COR-L47 (cell line): ENCODE data around the gene SRCIN1.

Source experiments
- DNase-seq: peaks from one replicate; lab custom pipeline; 2025; lab: John Stamatoyannopoulos, UW

The SRCIN1 gene

DNA sequence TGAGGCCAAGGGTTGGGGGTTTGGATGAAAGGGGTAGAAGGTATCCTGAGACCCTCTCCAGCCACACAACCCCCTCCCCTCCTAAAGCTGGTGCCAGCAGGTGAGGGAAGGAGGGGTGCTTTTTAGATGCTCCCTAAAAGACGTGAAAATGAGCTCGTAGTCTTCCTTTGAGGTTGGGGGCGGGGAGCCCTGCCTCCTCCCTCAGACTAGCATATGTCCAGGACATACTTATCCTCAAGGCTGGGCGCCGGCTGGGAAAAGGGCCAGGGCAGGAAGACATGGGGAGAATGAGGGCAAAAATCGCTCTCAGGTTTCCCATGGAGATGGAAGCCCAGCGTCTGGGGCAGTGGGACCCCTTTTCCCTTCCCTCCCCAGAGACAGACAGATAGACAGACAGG is 26.7 kb downstream of the SRCIN1 start:
- no peak for DNase-seq

DNA sequence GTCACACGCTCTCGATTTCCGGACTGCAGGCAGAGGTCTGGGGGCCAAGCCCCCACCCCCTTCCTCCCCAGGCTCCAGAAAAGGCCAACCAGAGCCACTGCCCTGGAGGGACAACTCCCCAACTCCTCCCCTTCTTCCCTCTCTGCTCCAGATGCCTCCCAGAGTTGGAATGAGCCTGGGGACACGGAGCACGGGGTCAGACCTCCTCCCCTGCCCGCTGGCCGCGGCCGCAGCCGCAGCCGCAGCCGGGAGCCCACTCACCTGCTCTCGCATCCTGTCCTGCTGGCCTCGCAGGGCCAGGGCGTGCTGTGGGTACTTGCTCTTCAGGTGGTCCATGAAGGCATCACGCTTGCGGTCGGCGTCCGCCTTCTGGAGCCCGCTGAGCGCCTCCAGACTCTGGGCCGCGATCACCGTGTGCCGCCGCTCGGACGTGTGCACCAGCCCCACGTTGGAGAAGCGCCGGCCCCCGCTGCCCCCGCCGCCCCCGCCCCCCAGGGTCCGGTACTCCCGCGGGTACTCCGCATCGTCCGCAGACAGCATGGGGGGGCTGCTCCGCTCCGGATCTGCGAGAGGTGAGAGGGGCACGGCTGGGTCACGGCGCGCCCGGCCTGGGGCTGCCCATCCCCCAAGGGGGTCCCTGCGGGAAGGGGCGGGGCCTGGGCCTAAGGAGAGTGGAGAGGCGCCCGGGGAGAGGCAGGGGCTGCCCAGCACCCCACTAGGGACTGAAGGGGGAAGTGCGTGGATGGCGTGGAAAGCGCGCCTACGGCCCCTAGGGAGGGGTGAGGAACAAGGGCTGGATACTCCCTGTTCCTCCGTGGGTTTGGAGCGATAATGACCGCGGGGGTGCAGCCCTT is 27.3 kb downstream of the SRCIN1 start:
- no peak for DNase-seq

DNA sequence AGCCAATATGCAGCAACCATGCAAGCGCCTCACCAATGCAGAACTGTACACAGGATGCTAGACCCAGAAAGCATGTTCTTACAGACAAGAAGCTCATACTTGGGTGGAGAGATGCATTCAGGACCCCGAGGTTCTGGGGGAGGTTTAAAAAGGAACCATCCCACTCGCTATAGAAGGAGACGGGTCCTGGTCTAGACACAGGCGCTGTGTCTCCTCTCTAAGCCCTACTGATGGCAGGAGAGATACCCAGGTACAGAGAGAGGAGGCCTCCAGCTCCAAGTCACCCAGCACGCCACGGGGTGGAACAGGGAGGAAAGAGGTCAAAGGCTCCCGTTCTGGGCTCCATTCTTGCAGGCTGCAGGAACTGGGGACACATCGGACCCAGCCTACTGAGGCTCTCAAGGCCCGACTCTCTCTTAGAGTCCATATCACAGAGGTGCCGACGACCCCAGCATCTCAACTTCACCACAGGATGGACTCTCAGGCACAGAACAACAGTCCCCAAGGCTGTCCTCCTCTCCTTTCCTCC is 28.0 kb downstream of the SRCIN1 start:
- no peak for DNase-seq

DNA sequence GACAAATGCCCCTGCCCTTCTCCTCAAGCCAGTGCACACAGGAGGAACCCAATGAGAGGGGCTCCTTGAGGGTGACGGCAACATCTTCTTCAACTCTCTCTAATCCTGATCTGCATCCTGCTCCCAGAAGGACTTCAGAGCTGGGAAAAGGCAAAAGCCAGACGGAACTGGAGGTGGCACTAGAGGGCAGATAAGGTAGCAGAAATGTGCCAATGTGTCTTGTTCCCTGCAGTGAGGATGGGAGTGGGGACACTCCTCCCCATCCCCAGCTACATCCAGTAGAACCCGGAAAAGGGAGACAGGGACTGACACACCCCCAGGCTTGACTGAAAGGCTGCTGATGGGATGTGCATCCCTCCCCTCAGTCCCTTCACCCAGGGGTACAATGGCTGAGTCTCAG is 28.5 kb downstream of the SRCIN1 start:
- DNase-seq: no peak

- no peak for DNase-seq
Measured at GRCh38 chr17:38575781-38576180, 30.0 kb downstream of the SRCIN1 start.

DNA sequence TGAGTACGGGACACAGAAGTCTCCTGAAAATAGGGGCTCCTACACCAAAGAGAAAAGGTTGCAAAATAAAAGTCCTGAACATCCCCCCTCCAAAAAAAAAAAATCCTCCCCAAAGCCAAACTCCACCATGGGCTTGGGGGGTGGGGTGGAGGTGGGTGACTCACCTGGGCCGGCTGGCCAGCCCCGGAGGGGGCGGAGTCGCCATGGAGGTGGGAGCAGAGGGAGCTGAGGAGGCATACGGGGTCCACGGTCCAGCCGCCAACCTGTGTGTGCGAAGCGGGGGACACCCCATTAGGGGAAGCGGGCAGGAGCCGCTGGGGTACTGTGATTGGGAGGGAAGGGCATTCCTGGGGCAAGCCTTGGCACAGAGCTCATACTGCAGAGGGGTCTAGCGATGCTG is 31.0 kb downstream of the SRCIN1 start:
- no peak for DNase-seq

- peak; percentile 50 for DNase-seq
Measured at GRCh38 chr17:38572669-38573365, 32.9 kb downstream of the SRCIN1 start.

- no peak for DNase-seq
Measured at GRCh38 chr17:38571833-38572668, 33.7 kb downstream of the SRCIN1 start.

DNA sequence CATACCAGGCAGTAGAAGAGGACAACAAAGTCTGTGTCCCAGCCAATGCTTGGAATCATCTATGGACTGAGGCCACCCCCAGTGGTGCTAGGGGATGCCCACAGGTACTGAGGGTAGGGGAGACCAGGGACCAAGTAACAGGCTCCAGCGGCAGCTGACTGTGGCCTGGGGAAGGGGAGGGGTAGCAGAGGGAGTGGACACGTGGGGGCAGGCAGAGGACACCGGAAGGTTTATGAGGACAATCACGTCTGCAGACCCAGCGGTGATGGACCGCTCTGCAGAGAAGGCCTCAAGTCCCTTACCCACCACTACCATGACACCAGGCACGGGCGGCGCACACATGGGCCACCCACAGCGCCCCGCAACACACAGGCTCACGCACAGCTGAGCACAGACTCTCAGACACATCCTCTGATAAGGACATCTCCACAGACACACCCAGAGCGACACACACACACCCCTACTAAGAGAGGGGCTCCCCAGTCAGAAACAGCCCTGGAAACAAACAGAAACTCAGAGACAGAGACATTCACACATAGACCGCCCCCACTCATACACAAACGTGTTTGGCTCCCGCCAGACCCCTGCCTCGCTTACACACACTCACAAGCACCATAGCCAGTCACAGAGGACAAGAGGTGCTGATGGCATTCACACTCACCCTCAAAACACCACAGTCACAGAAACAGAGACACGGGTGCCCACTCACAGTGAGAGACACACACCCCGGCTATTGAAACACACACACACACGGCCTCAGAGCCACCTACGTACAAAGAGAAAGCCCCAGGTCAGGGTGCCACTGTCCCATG is 35.8 kb downstream of the SRCIN1 start:
- no peak for DNase-seq

GRCh38 chr17:38568845-38569510 is 36.8 kb downstream of the SRCIN1 start:
- DNase-seq: peak; percentile 50

- DNase-seq: no peak
Measured at GRCh38 chr17:38568274-38568673, 37.5 kb downstream of the SRCIN1 start.

GRCh38 chr17:38567350-38567749 is 38.4 kb downstream of the SRCIN1 start:
- DNase-seq: no peak

DNA sequence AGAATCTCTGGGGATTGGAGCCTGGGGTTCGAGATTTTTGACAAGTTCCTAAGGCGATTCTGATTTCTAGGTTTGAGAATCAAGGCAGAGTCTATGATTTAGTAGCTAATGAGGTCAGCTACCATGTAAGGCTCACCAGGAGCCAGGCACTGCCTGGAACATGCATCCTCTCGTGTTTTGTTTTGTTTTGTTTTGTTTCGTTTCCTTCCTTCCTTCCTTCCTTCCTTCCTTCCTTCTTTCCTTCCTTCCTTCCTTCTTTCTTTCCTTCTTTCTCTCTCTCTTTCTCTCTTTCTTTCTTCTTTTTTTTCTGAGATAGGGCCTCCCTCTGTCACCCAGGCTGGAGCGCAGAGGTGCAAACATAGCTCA is 39.1 kb downstream of the SRCIN1 start:
- no peak for DNase-seq

GRCh38 chr17:38565853-38566665 is 39.7 kb downstream of the SRCIN1 start:
- DNase-seq: no peak

DNA sequence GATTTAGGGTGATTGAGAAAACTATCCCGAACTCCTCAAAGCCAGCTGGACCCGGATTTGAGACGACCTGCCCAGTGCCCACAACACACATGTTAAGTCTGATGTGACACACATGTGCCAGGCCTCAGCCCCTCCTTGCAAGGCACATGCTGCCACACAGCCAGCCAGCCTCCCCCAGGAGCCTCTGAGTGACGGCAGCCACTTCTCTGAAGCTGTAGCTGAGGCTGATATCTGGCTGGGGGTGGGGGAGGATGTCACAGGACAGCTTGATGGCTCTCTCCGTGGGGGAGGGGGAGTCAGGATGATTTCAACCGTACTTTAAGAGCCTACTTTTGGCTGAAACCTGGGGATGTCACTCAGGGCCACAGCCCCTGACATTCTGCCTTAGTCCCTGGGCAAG is 40.9 kb downstream of the SRCIN1 start:
- DNase-seq: no peak

DNA sequence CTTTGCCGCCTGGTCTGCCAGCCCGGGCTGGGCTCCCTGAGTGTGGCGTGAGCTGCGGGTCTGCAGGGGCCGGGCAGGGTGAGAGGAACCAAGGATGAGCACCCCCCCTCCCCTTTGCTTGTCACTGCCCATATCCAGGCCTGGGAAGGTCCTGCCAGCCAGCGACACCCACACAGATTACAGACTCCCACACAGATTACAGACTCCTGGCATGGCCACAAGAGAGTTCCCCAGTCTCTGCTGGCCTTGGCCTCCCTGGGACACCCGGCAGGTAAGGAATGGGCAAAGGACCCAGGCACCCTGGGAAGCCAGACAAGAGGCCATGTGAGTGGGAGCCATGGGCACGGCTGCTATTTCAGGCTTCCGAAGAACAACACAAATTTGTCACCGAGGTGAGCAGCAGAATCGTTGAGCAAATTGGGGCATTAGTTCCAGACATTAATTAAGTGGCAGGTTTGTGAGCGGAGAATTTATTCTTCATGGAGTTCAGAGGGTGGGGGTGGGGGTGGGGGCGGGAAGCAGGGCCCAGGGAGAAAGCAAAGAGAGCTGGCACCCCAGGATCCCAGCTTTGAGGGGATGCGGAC is 41.4 kb downstream of the SRCIN1 start:
- no peak for DNase-seq

DNA sequence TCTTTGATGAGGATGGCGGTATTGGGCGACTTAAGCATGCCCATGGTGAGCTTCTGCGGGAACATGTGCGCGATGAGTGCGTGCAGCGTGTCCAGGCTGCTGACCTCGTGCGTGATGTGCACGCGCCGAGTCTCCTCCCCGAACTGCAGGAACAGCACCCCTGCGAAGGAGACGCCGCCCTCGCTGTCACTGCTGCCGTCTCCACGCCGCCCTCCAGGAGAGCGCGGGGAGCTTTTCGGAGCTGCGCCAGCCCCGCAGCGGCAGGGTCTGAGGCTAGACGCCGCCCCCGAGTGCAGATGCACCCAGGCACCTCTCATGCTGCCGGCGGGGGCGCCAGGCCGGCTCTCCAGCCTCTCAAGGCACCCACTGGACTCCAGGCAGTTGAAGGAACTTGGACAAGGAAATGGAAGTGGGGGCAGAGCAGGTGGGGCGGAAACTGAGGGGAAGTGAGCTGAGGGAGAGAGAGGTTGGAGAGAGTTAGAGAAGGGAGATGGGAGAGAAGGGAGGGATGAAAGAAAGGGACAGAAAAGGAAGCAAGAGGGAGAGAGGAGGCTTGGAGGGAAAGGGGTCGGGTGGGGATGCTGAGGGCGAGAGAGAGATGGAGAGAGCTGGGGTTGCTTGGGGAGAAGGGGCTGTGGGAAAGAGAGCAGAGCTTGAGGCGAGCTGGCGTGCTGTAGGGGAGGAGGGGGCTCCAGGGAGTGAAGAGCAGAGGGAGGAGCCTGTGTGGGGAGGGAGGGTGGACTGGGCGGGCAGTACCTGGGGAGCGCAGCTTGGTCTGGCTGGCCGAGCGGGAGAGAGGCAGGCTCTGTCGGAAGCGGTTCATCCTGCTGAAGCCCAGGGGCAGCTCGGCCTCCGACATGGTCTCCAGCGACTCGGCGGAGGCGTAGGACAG is 42.1 kb downstream of the SRCIN1 start:
- no peak for DNase-seq

- DNase-seq: no peak
Measured at GRCh38 chr17:38562903-38563302, 42.8 kb downstream of the SRCIN1 start.

- no peak for DNase-seq
Measured at GRCh38 chr17:38562215-38562569, 43.6 kb downstream of the SRCIN1 start.
